SK-N-SH treated with all-trans-retinoic acid at 6 μM for 48 hours (cell line): ENCODE data around the gene GMEB2.

Experiments
- ATAC-seq: fragments of 200-7000 bp; cut with Tn5 transposase; 3 replicates; pipeline ENCODE4 v1.9.1; 2020; ENCODE audit warnings: mild to moderate bottlenecking, moderate library complexity
- ARNTL ChIP-seq: fragments of 450-650 bp; formaldehyde crosslinking; IDR thresholded peaks from 2 replicates; pipeline ENCODE4 v1.5.0; 2020; ENCODE audit warnings: low read depth, mild to moderate bottlenecking, moderate library complexity, borderline replicate concordance
- BACH2 ChIP-seq: fragments of 250-450 bp; sonication (Bioruptor Pico); IDR thresholded peaks from 2 replicates; pipeline ENCODE4 v1.9.0; 2021; ENCODE audit warnings: mild to moderate bottlenecking, borderline replicate concordance
- CSDC2 ChIP-seq: fragments of 250-450 bp; sonication (Bioruptor Pico); IDR thresholded peaks from 2 replicates; pipeline ENCODE4 v1.5.0; 2020; ENCODE audit warnings: mild to moderate bottlenecking, moderate library complexity
- CSRNP3 ChIP-seq: fragments of 250-450 bp; sonication (Bioruptor Pico); IDR thresholded peaks from 2 replicates; pipeline ENCODE4 v1.5.1; 2021; ENCODE audit warnings: mild to moderate bottlenecking, moderate library complexity
- ESRRG ChIP-seq: fragments of 250-450 bp; sonication (Bioruptor Pico); IDR thresholded peaks from 2 replicates; pipeline ENCODE4 v1.6.1; 2021; ENCODE audit warnings: mild to moderate bottlenecking
- GLIS3 ChIP-seq: fragments of 250-450 bp; sonication (Bioruptor Pico); IDR thresholded peaks from 2 replicates; pipeline ENCODE4 v1.5.0; 2020; ENCODE audit warnings: mild to moderate bottlenecking, moderate library complexity
- PPARA ChIP-seq: fragments of 250-450 bp; sonication (Bioruptor Pico); IDR thresholded peaks from 2 replicates; pipeline ENCODE4 v1.5.0; 2020; ENCODE audit warnings: mild to moderate bottlenecking, borderline replicate concordance
- RARB ChIP-seq: fragments of 250-450 bp; sonication (Bioruptor Pico); IDR thresholded peaks from 2 replicates; pipeline ENCODE4 v1.8.0; 2021; ENCODE audit warnings: mild to moderate bottlenecking, moderate library complexity
- TCF4 ChIP-seq: fragments of 250-450 bp; sonication (Bioruptor Pico); IDR thresholded peaks from 2 replicates; pipeline ENCODE4 v1.8.0; 2021; ENCODE audit warnings: mild to moderate bottlenecking, moderate library complexity, borderline replicate concordance
- TOX ChIP-seq: fragments of 250-450 bp; sonication (Bioruptor Pico); IDR thresholded peaks from 2 replicates; pipeline ENCODE4 v1.8.0; 2021; ENCODE audit warnings: mild to moderate bottlenecking, moderate library complexity, borderline replicate concordance
- TSHZ2 ChIP-seq: fragments of 250-450 bp; sonication (Bioruptor Pico); IDR thresholded peaks from 2 replicates; pipeline ENCODE4 v1.5.0; 2020; ENCODE audit warnings: mild to moderate bottlenecking, moderate library complexity
- ZC3H10 ChIP-seq: fragments of 250-450 bp; sonication (Bioruptor Pico); IDR thresholded peaks from 2 replicates; pipeline ENCODE4 v1.5.1; 2021; ENCODE audit warnings: mild to moderate bottlenecking, moderate library complexity
- ZFP3 ChIP-seq: fragments of 250-450 bp; sonication (Bioruptor Pico); IDR thresholded peaks from 2 replicates; pipeline ENCODE4 v1.5.0; 2020; ENCODE audit warnings: mild to moderate bottlenecking, moderate library complexity
- ZNF565 ChIP-seq: fragments of 450-650 bp; formaldehyde crosslinking; conservative IDR thresholded peaks from 2 replicates; pipeline ENCODE4 v1.5.0; 2020; ENCODE audit warnings: low read depth, mild to moderate bottlenecking, moderate library complexity
- ZNF70 ChIP-seq: fragments of 450-650 bp; formaldehyde crosslinking; IDR thresholded peaks from 2 replicates; pipeline ENCODE4 v1.5.0; 2020; ENCODE audit warnings: mild to moderate bottlenecking, moderate library complexity
- ZNF8 ChIP-seq: fragments of 450-650 bp; formaldehyde crosslinking; IDR thresholded peaks from 2 replicates; pipeline ENCODE4 v1.5.0; 2020; ENCODE audit warnings: mild to moderate bottlenecking, moderate library complexity
- TF ChIP-seq, protein P1 (sequence below): fragments of 250-450 bp; sonication (Bioruptor Pico); IDR thresholded peaks from 2 replicates; pipeline ENCODE4 v1.8.0; 2020; ENCODE audit warnings: mild to moderate bottlenecking, moderate library complexity, borderline replicate concordance
- TF ChIP-seq, protein P2 (sequence below): fragments of 250-450 bp; sonication (Bioruptor Pico); IDR thresholded peaks from 2 replicates; pipeline ENCODE4 v1.5.1; 2020; ENCODE audit warnings: low read depth, mild to moderate bottlenecking, moderate library complexity
- TF ChIP-seq, protein P3 (sequence below): fragments of 250-450 bp; sonication (Bioruptor Pico); IDR thresholded peaks from 2 replicates; pipeline ENCODE4 v1.8.0; 2021; ENCODE audit warnings: low read depth, mild to moderate bottlenecking, moderate library complexity, borderline replicate concordance

Gene GMEB2

GRCh38 chr20:63558804-63559484 is 68.0 kb downstream of the GMEB2 start:
- no peak for TF ChIP-seq TSHZ2 (CRISPR knock-in tag)
- TF ChIP-seq RARB (CRISPR knock-in tag), result no peak
- TF ChIP-seq, protein P1, sequence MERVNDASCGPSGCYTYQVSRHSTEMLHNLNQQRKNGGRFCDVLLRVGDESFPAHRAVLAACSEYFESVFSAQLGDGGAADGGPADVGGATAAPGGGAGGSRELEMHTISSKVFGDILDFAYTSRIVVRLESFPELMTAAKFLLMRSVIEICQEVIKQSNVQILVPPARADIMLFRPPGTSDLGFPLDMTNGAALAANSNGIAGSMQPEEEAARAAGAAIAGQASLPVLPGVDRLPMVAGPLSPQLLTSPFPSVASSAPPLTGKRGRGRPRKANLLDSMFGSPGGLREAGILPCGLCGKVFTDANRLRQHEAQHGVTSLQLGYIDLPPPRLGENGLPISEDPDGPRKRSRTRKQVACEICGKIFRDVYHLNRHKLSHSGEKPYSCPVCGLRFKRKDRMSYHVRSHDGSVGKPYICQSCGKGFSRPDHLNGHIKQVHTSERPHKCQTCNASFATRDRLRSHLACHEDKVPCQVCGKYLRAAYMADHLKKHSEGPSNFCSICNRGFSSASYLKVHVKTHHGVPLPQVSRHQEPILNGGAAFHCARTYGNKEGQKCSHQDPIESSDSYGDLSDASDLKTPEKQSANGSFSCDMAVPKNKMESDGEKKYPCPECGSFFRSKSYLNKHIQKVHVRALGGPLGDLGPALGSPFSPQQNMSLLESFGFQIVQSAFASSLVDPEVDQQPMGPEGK (CRISPR knock-in tag), result no peak
- no peak for TF ChIP-seq TOX (CRISPR knock-in tag)
- no peak for TF ChIP-seq ZFP3 (CRISPR knock-in tag)
- TF ChIP-seq, protein P2, sequence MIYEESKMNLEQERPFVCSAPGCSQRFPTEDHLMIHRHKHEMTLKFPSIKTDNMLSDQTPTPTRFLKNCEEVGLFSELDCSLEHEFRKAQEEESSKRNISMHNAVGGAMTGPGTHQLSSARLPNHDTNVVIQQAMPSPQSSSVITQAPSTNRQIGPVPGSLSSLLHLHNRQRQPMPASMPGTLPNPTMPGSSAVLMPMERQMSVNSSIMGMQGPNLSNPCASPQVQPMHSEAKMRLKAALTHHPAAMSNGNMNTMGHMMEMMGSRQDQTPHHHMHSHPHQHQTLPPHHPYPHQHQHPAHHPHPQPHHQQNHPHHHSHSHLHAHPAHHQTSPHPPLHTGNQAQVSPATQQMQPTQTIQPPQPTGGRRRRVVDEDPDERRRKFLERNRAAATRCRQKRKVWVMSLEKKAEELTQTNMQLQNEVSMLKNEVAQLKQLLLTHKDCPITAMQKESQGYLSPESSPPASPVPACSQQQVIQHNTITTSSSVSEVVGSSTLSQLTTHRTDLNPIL, result no peak
- no peak for TF ChIP-seq GLIS3 (CRISPR knock-in tag)
- TF ChIP-seq ZNF70 (CRISPR knock-in tag), result no peak
- no peak for TF ChIP-seq ARNTL
- TF ChIP-seq ESRRG, result no peak
- TF ChIP-seq ZNF8, result no peak
- TF ChIP-seq BACH2 (CRISPR knock-in tag), result no peak
- TF ChIP-seq CSDC2, result no peak
- no peak for TF ChIP-seq ZC3H10 (CRISPR knock-in tag)
- TF ChIP-seq CSRNP3 (CRISPR knock-in tag), result no peak
- no peak for TF ChIP-seq ZNF565
- TF ChIP-seq, protein P3, sequence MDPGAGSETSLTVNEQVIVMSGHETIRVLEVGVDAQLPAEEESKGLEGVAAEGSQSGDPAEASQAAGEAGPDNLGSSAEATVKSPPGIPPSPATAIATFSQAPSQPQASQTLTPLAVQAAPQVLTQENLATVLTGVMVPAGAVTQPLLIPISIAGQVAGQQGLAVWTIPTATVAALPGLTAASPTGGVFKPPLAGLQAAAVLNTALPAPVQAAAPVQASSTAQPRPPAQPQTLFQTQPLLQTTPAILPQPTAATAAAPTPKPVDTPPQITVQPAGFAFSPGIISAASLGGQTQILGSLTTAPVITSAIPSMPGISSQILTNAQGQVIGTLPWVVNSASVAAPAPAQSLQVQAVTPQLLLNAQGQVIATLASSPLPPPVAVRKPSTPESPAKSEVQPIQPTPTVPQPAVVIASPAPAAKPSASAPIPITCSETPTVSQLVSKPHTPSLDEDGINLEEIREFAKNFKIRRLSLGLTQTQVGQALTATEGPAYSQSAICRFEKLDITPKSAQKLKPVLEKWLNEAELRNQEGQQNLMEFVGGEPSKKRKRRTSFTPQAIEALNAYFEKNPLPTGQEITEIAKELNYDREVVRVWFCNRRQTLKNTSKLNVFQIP, result no peak
- ATAC-seq, result no peak

DNA sequence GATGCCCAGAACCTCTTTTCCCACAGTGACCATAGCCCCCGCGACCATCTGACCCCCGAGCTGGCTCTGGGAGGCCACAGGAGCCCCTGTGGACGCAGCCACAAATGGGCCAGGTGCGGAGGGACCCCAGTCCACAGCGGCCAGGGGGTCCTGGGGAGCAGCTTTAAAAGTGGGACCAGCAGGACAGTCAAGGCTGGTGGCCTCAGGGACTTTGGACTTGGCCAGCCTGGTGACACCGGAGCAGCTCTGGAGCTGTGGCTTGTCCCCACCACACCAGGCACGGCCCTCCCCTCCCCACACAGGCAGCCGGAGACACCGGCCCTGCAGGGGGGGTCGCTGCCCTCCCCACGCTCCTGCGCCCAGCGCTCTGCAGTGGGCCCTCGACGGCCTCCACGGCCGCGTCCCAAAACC is 69.4 kb downstream of the GMEB2 start:
- TF ChIP-seq ESRRG (no peak), BACH2 (CRISPR knock-in tag) (no peak), TCF4 (CRISPR knock-in tag) (no peak), PPARA (CRISPR knock-in tag) (no peak), ZFP3 (CRISPR knock-in tag) (no peak), GLIS3 (CRISPR knock-in tag) (no peak), RARB (CRISPR knock-in tag) (no peak), TSHZ2 (CRISPR knock-in tag) (no peak), CSDC2 (no peak)
- TF ChIP-seq, protein P1 (CRISPR knock-in tag), result no peak
- TF ChIP-seq, protein P3, result no peak
- ATAC-seq, result no peak
